ENCODE data around the gene SVEP1.
"Not testable (repeated sequence)": the region's sequence is repeated elsewhere in the genome, so short reads cannot be mapped to it uniquely, and the experiment has no call there.

Gene SVEP1

GRCh38 chr9:110443146-110443865 lies 136.2 kb downstream of the SVEP1 start:
- DNase-seq: no peak

- no peak for DNase-seq
Measured at GRCh38 chr9:110440796-110441195, 138.7 kb downstream of the SVEP1 start.

- DNase-seq: no peak
Measured at GRCh38 chr9:110440172-110440571, 139.4 kb downstream of the SVEP1 start.

GRCh38 chr9:110432253-110432652 lies 147.3 kb downstream of the SVEP1 start:
- DNase-seq: no peak

GRCh38 chr9:110429453-110429852 lies 150.1 kb downstream of the SVEP1 start:
- DNase-seq: no peak

GRCh38 chr9:110427497-110428104 lies 151.9 kb downstream of the SVEP1 start:
- no peak for DNase-seq

GRCh38 chr9:110426052-110426709 lies 153.4 kb downstream of the SVEP1 start:
- DNase-seq: no peak

GRCh38 chr9:110414471-110414870 lies 165.1 kb downstream of the SVEP1 start:
- no peak for DNase-seq

- no peak for DNase-seq
Measured at GRCh38 chr9:110410961-110411360, 168.6 kb downstream of the SVEP1 start.

GRCh38 chr9:110408598-110408997 lies 170.9 kb downstream of the SVEP1 start:
- DNase-seq: no peak

GRCh38 chr9:110405858-110406443 lies 173.6 kb downstream of the SVEP1 start:
- no peak for DNase-seq

- no peak for DNase-seq
Measured at GRCh38 chr9:110404473-110404872, 175.1 kb downstream of the SVEP1 start.

- no peak for DNase-seq
Measured at GRCh38 chr9:110399983-110400382, 179.6 kb downstream of the SVEP1 start.

GRCh38 chr9:110398992-110399391 lies 180.5 kb downstream of the SVEP1 start:
- not testable (repeated sequence) for DNase-seq

GRCh38 chr9:110391826-110392485 lies 187.6 kb downstream of the SVEP1 start:
- DNase-seq: no peak

- DNase-seq: no peak
Measured at GRCh38 chr9:110389148-110389750, 190.3 kb downstream of the SVEP1 start.

GRCh38 chr9:110383491-110383890 lies 196.1 kb downstream of the SVEP1 start:
- DNase-seq: no peak

- DNase-seq: no peak
Measured at GRCh38 chr9:110382731-110383130, 196.8 kb downstream of the SVEP1 start.

GRCh38 chr9:110371411-110372007 lies 208.0 kb downstream of the SVEP1 start:
- no peak for DNase-seq

- DNase-seq: no peak
Measured at GRCh38 chr9:110370315-110370714, 209.2 kb downstream of the SVEP1 start.

GRCh38 chr9:110364451-110364850 lies 215.1 kb downstream of the SVEP1 start:
- DNase-seq: no peak

- DNase-seq: not testable (repeated sequence)
Measured at GRCh38 chr9:110358992-110359391, 220.5 kb downstream of the SVEP1 start.
